ENCODE data around the gene ISCA2.

DNA sequence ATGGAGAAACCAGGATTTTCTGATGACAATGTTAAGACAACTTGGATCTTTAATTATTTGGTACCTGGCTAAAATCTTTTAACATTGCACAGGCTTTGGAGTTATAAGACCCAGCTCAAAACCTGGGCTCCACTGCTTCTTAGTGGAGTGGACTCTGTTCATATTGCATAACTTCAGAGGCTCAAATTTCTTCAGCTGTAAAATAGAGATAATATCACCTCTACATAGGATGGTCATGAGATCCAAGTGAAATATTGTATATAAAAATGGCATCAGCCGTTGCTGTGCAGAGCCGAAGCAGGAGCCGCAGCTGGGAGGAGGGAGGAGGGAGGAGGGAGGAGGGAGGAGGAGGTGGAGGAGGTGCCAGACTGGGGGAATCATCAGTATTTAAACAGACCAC is 11.0 kb upstream of the ISCA2 start:
- TF ChIP-seq, protein P1, sequence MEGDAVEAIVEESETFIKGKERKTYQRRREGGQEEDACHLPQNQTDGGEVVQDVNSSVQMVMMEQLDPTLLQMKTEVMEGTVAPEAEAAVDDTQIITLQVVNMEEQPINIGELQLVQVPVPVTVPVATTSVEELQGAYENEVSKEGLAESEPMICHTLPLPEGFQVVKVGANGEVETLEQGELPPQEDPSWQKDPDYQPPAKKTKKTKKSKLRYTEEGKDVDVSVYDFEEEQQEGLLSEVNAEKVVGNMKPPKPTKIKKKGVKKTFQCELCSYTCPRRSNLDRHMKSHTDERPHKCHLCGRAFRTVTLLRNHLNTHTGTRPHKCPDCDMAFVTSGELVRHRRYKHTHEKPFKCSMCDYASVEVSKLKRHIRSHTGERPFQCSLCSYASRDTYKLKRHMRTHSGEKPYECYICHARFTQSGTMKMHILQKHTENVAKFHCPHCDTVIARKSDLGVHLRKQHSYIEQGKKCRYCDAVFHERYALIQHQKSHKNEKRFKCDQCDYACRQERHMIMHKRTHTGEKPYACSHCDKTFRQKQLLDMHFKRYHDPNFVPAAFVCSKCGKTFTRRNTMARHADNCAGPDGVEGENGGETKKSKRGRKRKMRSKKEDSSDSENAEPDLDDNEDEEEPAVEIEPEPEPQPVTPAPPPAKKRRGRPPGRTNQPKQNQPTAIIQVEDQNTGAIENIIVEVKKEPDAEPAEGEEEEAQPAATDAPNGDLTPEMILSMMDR (conservative IDR thresholded peaks at IDR 0.05): no peak
- no peak for TF ChIP-seq ZFX (IDR thresholded peaks at IDR 0.05)

Measured in C4-2B (cell line).